Activated naive CD4-positive, alpha-beta T cell treated with anti-CD3 and anti-CD28 coated beads, Interleukin-2, amount 50 U/mL, for 72 hours (primary cell): ENCODE data around the gene COMMD7. TPM values are rescaled to one million over a fixed set of nuclear protein-coding genes. Genes with fewer than 3 reads are reported as not detected.
A peak's percentile ranks its signal among the peaks of the same experiment; 100 is the strongest.

ENCODE experiments used
- ATAC-seq, 2 donors: fragments of 150-1000 bp; cut with Tn5 transposase; 2 replicates each; pipeline ENCODE4 v1.10.0; 2021; ENCODE audit warnings: mild to moderate bottlenecking in 2 of 2, moderate library complexity in 2 of 2
- DNase-seq, 2 donors: peaks; one replicate each; pipeline ENCODE4 v3.0.0; 2021 to 2022; ENCODE audit warnings: low spot score in 2 of 2
- H3K27ac Mint-ChIP-seq, 2 donors: one replicate each; pipeline ENCODE4 v1.8.0; 2022; ENCODE audit warnings: mild to moderate bottlenecking in 2 of 2, mixed read lengths in 2 of 2
- H3K36me3 Mint-ChIP-seq, 2 donors: one replicate each; pipeline ENCODE4 v1.8.0; 2022; ENCODE audit warnings: mixed read lengths in 2 of 2
- H3K9me3 Mint-ChIP-seq, 2 donors: one replicate each; pipeline ENCODE4 v1.8.0; 2022; ENCODE audit warnings: mixed read lengths in 2 of 2
- total RNA-seq, 2 donors: library from RNA; stranded (reverse); gene quantifications; one replicate each; pipeline ENCODE4 v1.2.3, GENCODE V29; 2022

Gene COMMD7
- total RNA-seq = 10 to 100 TPM; 20.9 to 35.4 TPM

DNA sequence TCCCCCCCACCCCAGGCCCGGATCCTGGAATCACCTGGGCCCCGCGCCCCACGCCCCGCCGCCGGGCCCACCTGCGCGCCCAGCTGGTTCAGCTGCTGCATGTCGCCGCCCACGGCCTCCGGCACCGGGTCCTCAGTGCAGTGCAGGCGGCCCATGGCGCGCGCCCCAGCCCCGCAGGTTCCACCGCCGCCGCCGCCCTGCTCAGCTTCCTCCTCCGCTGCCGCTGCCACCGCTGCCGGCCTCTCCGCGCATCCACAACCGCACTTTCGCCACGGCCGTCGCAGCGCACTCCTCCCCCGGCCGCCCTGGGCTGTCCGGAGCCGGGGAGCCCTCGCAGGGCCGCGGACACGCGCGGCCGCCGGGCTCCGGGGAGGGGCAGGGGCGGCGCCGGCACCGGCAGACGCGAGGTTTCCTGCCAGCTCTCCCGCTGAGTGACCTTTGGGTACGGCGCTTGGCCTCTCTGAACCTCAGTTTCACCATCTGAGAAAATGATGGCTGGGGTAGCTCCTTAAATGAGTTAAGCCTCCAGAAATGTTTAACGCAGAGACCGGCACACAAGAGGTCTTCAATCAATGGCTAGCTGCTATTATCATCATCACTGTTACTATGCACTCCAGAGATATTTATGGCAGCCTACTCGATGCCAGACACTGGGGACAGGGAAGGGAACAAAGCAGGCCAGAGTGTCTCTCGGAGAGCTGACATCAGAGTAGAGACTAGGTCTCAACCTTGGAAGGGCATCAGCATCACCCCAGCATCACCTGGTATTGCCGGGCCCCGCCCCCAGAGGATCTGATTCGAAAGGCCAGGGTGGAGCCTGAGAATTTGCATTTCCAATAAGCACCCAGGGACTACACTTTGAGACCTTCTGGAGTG lies at the start of gene COMMD7:
COMMD7 (minus strand) TSS at position 231 of the 876 bp plus-strand sequence; CDS start at position 155, 76 bp downstream.
- DNase-seq (peak; percentile 77), ATAC-seq (peak; percentile 88 to 92)
- H3K9me3 Mint-ChIP-seq = no peaks in the 10 kb centered on the region
- peak within 1 kb of the TSS; percentile 99 for H3K27ac Mint-ChIP-seq
- peaks cover 11 to 12% of the 10 kb centered on the region in 2 donors for H3K36me3 Mint-ChIP-seq

- ATAC-seq = no peak
- Mint-ChIP-seq H3K36me3 (no peaks in the 10 kb centered on the region), H3K9me3 (no peaks in the 10 kb centered on the region), H3K27ac (peak overlapping the region in 1 of 2 donors; percentile 7)
- DNase-seq = no peak
Measured at GRCh38 chr20:32792731-32793458, 49.6 kb upstream of the COMMD7 start.

- Mint-ChIP-seq H3K9me3 (no peaks in the 10 kb centered on the region), H3K27ac (no peak overlapping the region), H3K36me3 (no peaks in the 10 kb centered on the region)
- no peak for DNase-seq
- peak in 1 of 2 donors; percentile 75 for ATAC-seq
Measured at GRCh38 chr20:32792316-32792715, 49.0 kb upstream of the COMMD7 start.

- no peaks in the 10 kb centered on the region for H3K36me3 Mint-ChIP-seq
- ATAC-seq = no peak
- DNase-seq = no peak
- no peaks in the 10 kb centered on the region for H3K9me3 Mint-ChIP-seq
- no peak overlapping the region for H3K27ac Mint-ChIP-seq
Measured at GRCh38 chr20:32790751-32791057, 47.4 kb upstream of the COMMD7 start.

DNA sequence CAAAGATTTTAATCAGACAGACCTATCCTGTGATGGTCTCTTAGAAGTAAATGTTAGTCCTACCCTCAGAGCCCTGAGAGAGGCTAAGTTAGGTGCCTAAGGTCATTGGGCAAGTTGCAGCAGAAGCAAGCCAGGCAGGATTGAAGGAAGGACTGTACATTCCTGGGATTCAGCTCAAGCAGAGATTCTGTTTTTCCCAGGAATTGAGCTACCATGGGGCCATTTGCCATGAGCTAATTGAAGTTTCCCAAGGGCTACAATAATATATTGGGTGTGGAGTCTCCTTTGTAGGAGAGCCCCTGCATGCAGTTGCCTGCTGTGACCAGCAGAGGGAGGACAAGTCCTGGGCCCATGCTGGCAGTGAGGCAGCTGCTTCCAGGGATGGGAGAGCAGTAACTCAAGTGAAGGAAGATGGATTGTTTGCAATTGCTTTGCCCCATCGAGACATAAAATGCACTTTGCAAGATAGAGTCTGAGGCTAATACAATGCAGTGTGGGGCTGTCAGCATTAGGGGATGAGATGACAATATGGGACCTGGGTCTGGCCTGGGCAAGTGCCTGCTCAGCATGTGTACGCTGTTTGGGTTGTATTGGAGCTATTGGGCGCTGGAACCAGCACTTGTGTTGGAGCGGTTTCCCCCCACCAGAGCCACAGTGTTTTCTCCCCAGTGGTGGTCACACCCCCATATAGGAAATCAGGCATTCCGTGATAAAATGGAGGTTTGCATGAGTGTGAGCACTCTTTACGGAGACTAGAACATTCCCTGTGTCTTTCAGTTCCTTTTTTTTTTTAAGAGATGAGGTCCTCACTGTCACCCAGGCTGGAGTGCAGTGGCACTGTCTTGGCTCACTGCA lies 46.9 kb upstream of the COMMD7 start:
- peak; percentile 75 to 78 for ATAC-seq
- DNase-seq = peak; percentile 66 to 77

DNA sequence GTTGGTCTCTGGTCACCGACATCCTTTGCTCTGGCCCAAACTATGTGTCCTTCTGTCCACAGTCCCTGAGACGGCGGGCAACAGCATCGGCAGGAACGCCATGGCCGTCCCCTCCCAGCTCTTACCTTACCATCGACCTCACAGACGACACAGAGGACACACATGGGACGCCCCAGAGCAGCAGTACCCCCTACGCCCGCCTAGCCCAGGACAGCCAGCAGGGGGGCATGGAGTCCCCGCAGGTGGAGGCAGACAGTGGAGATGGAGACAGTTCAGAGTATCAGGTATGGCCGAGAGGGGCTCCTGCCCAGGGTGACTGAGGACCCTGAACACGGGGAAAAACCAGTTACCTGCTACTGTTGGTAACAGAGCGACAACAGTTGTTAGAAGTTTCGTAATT lies 43.9 kb upstream of the COMMD7 start:
- peak overlapping the region in 1 of 2 donors; percentile 44 for H3K27ac Mint-ChIP-seq
- DNase-seq (no peak), ATAC-seq (no peak)
- no peaks in the 10 kb centered on the region for H3K9me3 Mint-ChIP-seq
- no peaks in the 10 kb centered on the region for H3K36me3 Mint-ChIP-seq

More for the DNA sequence above, 46.9 kb upstream of the COMMD7 start:
- H3K9me3 Mint-ChIP-seq = no peaks in the 10 kb centered on the region
- H3K36me3 Mint-ChIP-seq = no peaks in the 10 kb centered on the region
- no peak overlapping the region for H3K27ac Mint-ChIP-seq

GRCh38 chr20:32786059-32786760 lies 42.9 kb upstream of the COMMD7 start:
- H3K36me3 Mint-ChIP-seq = no peaks in the 10 kb centered on the region
- H3K27ac Mint-ChIP-seq = no peak overlapping the region
- ATAC-seq (no peak), DNase-seq (no peak)
- H3K9me3 Mint-ChIP-seq = no peaks in the 10 kb centered on the region

GRCh38 chr20:32784369-32785080 lies 41.3 kb upstream of the COMMD7 start:
- DNase-seq (no peak), ATAC-seq (no peak)
- Mint-ChIP-seq H3K9me3 (no peaks in the 10 kb centered on the region), H3K36me3 (no peaks in the 10 kb centered on the region), H3K27ac (no peak overlapping the region)

DNA sequence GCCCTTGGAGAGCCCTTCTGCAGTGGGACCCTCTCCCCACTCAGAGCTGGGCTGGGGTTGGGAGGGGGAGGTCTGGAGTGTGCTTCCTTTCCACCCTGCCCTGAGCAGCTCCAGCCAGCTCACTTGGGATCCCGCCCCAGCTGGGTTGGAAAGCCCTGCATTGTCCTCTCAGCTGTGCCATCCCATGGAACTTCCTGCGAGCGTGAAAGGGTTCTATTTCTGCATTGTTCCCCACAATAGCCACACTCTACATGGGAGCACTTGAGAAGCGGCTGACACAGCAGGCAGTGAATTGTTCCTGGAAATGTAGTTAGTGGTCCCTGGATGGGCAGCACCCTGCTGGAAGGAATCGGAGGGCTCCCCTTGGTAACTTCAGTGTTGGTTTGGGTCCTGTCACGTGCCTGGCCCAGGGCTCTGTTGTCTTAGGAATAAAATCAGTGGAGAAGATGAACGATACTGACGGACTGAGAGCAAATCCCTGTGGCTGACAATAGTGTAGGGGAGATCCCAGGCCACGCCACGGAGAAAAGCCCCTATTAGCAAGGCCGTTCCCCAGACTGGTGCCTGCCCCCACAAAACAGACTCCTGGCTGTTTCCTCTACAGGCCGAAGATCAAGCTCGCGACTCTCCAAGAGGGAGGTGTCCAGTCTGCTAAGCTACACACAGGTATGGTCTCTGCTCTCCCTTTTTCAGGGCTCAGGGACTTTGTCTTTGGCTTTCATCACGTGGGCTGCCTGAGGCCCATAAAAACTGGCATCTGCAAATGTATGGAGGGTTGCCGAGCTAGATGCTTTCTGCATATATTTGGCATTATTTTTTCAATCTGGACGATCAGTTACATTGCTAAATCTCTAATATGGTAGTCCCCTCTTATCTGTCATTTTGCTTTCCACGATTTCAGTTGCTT lies 37.7 kb upstream of the COMMD7 start:
- DNase-seq (no peak), ATAC-seq (no peak)
- H3K27ac Mint-ChIP-seq = no peak overlapping the region
- H3K9me3 Mint-ChIP-seq = no peaks in the 10 kb centered on the region
- H3K36me3 Mint-ChIP-seq = no peaks in the 10 kb centered on the region

GRCh38 chr20:32780278-32780677 lies 37.0 kb upstream of the COMMD7 start:
- Mint-ChIP-seq H3K36me3 (no peaks in the 10 kb centered on the region), H3K9me3 (no peaks in the 10 kb centered on the region), H3K27ac (no peak overlapping the region)
- ATAC-seq (no peak), DNase-seq (no peak)

DNA sequence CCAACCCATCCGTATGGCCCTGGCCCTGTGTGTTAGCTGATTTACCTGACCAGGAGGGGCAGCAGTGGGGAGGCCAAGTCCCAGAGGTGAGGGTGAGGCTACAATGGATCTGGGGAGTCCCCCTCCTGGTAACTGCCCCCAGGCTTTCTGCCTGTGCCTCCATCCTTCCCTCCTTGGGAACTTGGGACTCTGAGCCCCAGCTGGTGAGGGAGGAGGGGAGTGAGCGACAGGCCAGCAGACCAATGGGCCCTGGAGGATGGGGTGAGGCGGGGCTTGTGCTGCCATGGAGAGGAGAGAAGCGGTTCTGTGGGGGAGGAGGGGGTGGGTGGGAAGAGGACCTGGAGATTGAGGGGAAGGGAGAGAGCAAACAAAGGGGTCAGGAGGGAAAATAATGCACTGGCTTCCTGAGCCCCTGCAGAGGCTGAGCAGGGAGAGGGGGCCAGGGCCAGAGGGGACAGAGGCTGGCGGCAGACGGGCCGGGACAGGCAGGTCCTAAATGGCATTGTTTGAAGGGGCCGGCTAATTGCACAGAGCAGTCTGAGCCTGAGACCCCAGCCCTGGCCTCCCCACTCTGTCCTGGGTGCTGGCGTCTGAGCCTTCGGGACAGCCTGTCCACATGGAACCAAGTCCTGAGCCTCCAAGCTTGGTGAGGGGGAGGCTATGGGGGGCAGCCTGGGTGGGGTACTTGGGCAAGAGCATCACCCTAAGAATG lies 36.4 kb upstream of the COMMD7 start:
- Mint-ChIP-seq H3K9me3 (no peaks in the 10 kb centered on the region), H3K36me3 (no peaks in the 10 kb centered on the region), H3K27ac (no peak overlapping the region)
- ATAC-seq (no peak), DNase-seq (no peak)

DNA sequence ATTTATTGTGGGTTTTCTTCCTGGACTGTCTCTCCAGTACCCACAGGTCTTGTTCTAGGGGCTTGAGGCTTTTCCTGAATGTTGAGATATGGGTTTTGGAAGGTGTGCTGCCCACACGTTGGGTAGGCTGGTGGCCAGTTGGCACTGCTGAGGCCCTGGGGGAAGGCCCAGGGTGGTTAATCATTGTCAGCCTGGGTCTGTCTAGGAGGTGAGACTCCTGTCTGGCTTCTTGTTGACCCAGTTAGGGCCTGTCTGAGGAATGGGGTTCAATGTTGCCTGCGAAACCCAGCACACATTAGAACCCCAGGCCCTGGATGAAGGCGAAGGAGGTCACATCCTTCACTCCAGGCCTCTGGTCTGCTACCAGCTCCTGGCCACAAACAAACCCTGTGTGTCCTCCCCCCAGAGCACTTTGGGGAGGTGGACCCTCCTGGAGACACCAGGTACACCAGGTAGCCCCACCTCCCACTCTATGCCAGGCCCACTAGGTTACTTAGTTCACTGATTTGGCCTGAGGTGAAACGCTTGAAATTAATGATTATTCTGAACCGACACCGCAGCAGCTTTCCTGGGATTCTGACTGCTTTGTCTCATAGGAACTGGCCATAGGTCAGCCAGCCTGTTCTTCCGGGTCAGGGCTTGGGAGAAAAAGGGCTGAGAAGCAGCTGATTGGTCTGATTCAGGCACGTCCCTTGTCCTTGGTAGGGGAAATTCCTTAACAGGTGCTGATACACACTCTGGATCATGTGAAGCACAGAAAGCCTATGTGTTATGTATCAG lies 34.1 kb upstream of the COMMD7 start:
- ATAC-seq (peak in 1 of 2 donors; percentile 30), DNase-seq (no peak)
- no peaks in the 10 kb centered on the region for H3K9me3 Mint-ChIP-seq
- H3K27ac Mint-ChIP-seq = peak overlapping the region in 1 of 2 donors; percentile 73
- no peaks in the 10 kb centered on the region for H3K36me3 Mint-ChIP-seq

DNA sequence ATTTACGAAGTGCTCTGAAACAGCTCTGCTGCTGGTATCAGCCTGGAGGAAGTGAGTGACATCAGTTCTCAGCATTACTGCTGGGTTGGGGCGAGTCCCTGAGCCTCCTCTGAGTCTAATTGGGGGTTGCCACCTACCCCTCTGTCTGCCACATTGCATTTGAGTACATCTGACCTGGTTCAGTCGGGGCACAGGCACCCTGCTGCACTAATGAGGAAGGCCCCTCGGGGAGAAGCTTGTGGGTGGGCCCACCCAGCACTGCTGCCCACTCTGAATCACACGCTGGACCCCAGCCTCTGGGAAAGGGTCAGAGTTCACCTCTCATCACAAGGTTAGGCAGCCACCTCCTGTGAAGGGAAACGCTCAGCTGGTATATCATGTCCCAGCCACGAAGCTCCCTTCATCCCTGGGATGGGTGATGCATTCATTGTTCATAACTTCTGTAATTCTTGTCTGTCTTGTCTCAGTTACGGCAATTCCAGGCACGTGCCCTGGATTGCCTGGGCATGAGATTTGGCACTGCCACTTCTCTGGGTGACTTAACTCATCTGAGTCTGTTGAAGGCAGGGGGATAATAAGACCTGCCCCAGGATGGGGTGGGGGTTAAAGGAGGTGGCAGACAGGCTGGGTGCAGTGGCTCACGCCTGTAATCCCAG lies 32.2 kb upstream of the COMMD7 start:
- no peaks in the 10 kb centered on the region for H3K9me3 Mint-ChIP-seq
- no peaks in the 10 kb centered on the region for H3K36me3 Mint-ChIP-seq
- no peak for DNase-seq
- no peak for ATAC-seq
- H3K27ac Mint-ChIP-seq = peak overlapping the region in 1 of 2 donors; percentile 73
